GM12878 (cell line): ENCODE results near the gene HDDC3. TPM values are rescaled to one million over a fixed set of nuclear protein-coding genes. Genes with fewer than 3 reads are reported as not detected.

Experiments used
- ATAC-seq: fragments of 200-7000 bp; cut with Tn5 transposase; 3 replicates; pipeline ENCODE4 v1.9.1; 2020; ENCODE audit warnings: mild to moderate bottlenecking, moderate library complexity
- BruUV-seq: library from RNA; stranded (reverse); fragments of 400-500 nt; replicated peaks from 2 replicates; lab custom pipeline; 2021; lab: Mats Ljungman, UMichigan
- CTCF ChIA-PET: fragments of 300-600 bp; sonication (Branson Sonifier 250); formaldehyde crosslinking; extraction: SDS; loops from one replicate; lab custom pipeline; 2021; ENCODE audit warnings: inconsistent platforms; lab: Yijun Ruan, JAX
- POLR2A ChIA-PET: fragments of 350-600 bp; formaldehyde crosslinking; extraction: SDS; loops from one replicate; lab custom pipeline; 2021; ENCODE audit warnings: inconsistent platforms; lab: Charles Lee
- RAD21 ChIA-PET: fragments of 300-600 bp; sonication (Branson Sonifier 250); formaldehyde crosslinking; loops from one replicate; lab custom pipeline; 2023; ENCODE audit warnings: antibody characterized with exemption; ENCODE audit not compliant: unreplicated experiment; lab: Charles Lee
- SMC1A ChIA-PET: fragments of 300-600 bp; sonication (Branson Sonifier 250); formaldehyde crosslinking; loops from one replicate; lab custom pipeline; 2023; ENCODE audit not compliant: unreplicated experiment, uncharacterized antibody; lab: Charles Lee
- DNase-seq: peaks from one replicate; pipeline ENCODE4 v3.0.0-alpha.2; 2011; ENCODE audit warnings: low read depth, low spot score
- FAIRE-seq: peaks from 3 replicates; lab custom pipeline; 2011; peaks lifted over from hg19 to GRCh38; lab: Jason Lieb, UNC
- H2AFZ ChIP-seq: 2 replicates; pipeline ENCODE4 v1.6.0; 2011; ENCODE audit warnings: low read depth, low read length, control low read depth; ENCODE audit not compliant: control insufficient read depth
- H3K27ac ChIP-seq: 2 replicates; pipeline ENCODE4 v1.5.1; 2011; ENCODE audit warnings: control low read depth; ENCODE audit not compliant: control insufficient read depth, insufficient read depth
- H3K27me3 ChIP-seq, 2 experiments: replicated peaks in 1 of 2; 2 replicates each; pipeline versions ENCODE4 v1.6.0 to v1.6.1; 2011; ENCODE audit warnings: low read length in 1 of 2; ENCODE audit not compliant: control insufficient read depth in 2 of 2, insufficient read depth in 2 of 2
- H3K36me3 ChIP-seq, 2 experiments: 2 replicates each; pipeline ENCODE4 v1.5.1; 2011; ENCODE audit warnings: low read length in 1 of 2; ENCODE audit not compliant: control insufficient read depth in 2 of 2, insufficient read depth in 2 of 2
- H3K4me1 ChIP-seq: 2 replicates; pipeline ENCODE4 v1.6.1; 2011; ENCODE audit warnings: mild to moderate bottlenecking, low read length, moderate library complexity, mixed read lengths; ENCODE audit not compliant: control insufficient read depth, insufficient read depth
- H3K4me2 ChIP-seq: 2 replicates; pipeline ENCODE4 v1.6.0; 2011; ENCODE audit warnings: control low read depth; ENCODE audit not compliant: control insufficient read depth, insufficient read depth
- H3K4me3 ChIP-seq: fragments of 200-600 bp; sonication (generic); 2 replicates; pipeline ENCODE4 v1.5.1; 2016
- H3K79me2 ChIP-seq: 2 replicates; pipeline ENCODE4 v1.6.0; 2011; ENCODE audit warnings: low read length; ENCODE audit not compliant: control insufficient read depth, insufficient read depth
- H3K9ac ChIP-seq: 2 replicates; pipeline ENCODE4 v1.8.0; 2011; ENCODE audit warnings: low read length, control low read depth, mixed read lengths; ENCODE audit not compliant: control insufficient read depth, insufficient read depth
- H3K9me3 ChIP-seq: replicated peaks from 3 replicates; pipeline ENCODE4 v1.5.1; 2011; ENCODE audit warnings: mild to moderate bottlenecking, low read length; ENCODE audit not compliant: control insufficient read depth, insufficient read depth
- H4K20me1 ChIP-seq: 2 replicates; pipeline ENCODE4 v1.6.0; 2011; ENCODE audit not compliant: control insufficient read depth, insufficient read depth
- CHD1 ChIP-seq: IDR thresholded peaks from 2 replicates; pipeline ENCODE4 v1.6.1; 2012; ENCODE audit warnings: low read depth, low read length, improper control_type of control experiment
- ETV6 ChIP-seq, 2 experiments: fragments of 450-650 bp in 1 of 2; IDR thresholded peaks in 1 of 2; conservative IDR thresholded peaks in 1 of 2; 2 replicates each; pipeline ENCODE4 v1.6.1; 2014; ENCODE audit warnings: antibody characterized with exemption in 1 of 2, borderline replicate concordance in 1 of 2, low read depth in 1 of 2, mild to moderate bottlenecking in 1 of 2, moderate library complexity in 1 of 2
- FOS ChIP-seq: IDR thresholded peaks from 3 replicates; pipeline ENCODE4 v1.6.1; 2011; ENCODE audit warnings: borderline replicate concordance; ENCODE audit not compliant: insufficient read length; ENCODE audit errors: extremely low read depth
- NRF1 ChIP-seq: conservative IDR thresholded peaks from 2 replicates; pipeline ENCODE4 v1.6.1; 2011; ENCODE audit warnings: mild to moderate bottlenecking, low read depth, low read length, improper control_type of control experiment
- POLR2AphosphoS2 ChIP-seq: IDR thresholded peaks from 2 replicates; pipeline ENCODE4 v1.6.1; 2011; ENCODE audit warnings: low read depth, mild to moderate bottlenecking, low read length, improper control_type of control experiment, moderate library complexity
- RBBP5 ChIP-seq: fragments of 200-600 bp; sonication (generic); conservative IDR thresholded peaks from 2 replicates; pipeline ENCODE4 v1.6.1; 2016
- REST ChIP-seq: IDR thresholded peaks from 2 replicates; pipeline ENCODE4 v1.6.1; 2012; ENCODE audit warnings: mild to moderate bottlenecking, low read depth, low read length
- RFX5 ChIP-seq: IDR thresholded peaks from 2 replicates; pipeline ENCODE4 v1.6.1; 2011; ENCODE audit warnings: low read depth, low read length, improper control_type of control experiment
- SIX5 ChIP-seq: IDR thresholded peaks from 2 replicates; pipeline ENCODE4 v1.6.1; 2011; ENCODE audit warnings: mild to moderate bottlenecking, low read depth, low read length, moderate library complexity; ENCODE audit not compliant: severe bottlenecking
- SUZ12 ChIP-seq: fragments of 200-600 bp; sonication (generic); IDR thresholded peaks from one replicate; pipeline ENCODE4 v1.6.1; 2018; ENCODE audit warnings: antibody characterized with exemption, mild to moderate bottlenecking; ENCODE audit not compliant: unreplicated experiment
- ZBTB40 ChIP-seq: fragments of 450-650 bp; IDR thresholded peaks from 2 replicates; pipeline ENCODE4 v1.6.1; 2016; ENCODE audit warnings: mild to moderate bottlenecking, moderate library complexity, borderline replicate concordance
- WGBS: methylation state at CpG from one replicate; pipeline ENCODE4 v1.1.6; 2016; ENCODE audit warnings: low lambda C conversion rate; ENCODE audit not compliant: insufficient replicate concordance, insufficient coverage; ENCODE audit errors: missing lambda C conversion rate; 5-methylcytosine and 5-hydroxymethylcytosine counted together
- in situ Hi-C: fragments of 300-500 bp; cut with MboI; formaldehyde crosslinking; loops from 9 replicates; pipeline ENCODE4 v1.14.3; 2018; ENCODE audit warnings: mixed read lengths
- intact Hi-C: fragments of 100-400 bp; cut with micrococcal nuclease; formaldehyde crosslinking; loops from one replicate; pipeline ENCODE4 v1.14.2; 2022; ENCODE audit not compliant: unreplicated experiment
- polyA plus RNA-seq, 11 experiments: library from polyadenylated mRNA; depleted of rRNA in 4 of 11; unstranded in 6 of 11; stranded (reverse) in 5 of 11; fragments of >200 nt; fragmentation: Nextera tagmentation in 4 of 11; fragmentation: Illumina TruSeq in 1 of 11; extraction: Ambion mirVana in 4 of 11; extraction: Trizol in 1 of 11; gene quantifications; 1 replicate in 1 of 11; 2 replicates in 10 of 11; pipeline versions ENCODE4 v1.2.1 to v1.2.3, GENCODE V29; 2011 to 2016; ENCODE audit warnings: inconsistent platforms in 2 of 11, missing spikeins in 2 of 11, low read depth in 1 of 11
- total RNA-seq, 4 experiments: library from RNA; depleted of rRNA in 3 of 4; stranded (reverse); fragments of >200 nt in 3 of 4; fragmentation: Illumina TruSeq in 1 of 4; extraction: Trizol in 1 of 4; gene quantifications; 2 replicates each; pipeline versions ENCODE4 v1.2.1 to v1.2.3, GENCODE V29; 2013 to 2021
- TF ChIP-seq, protein P1 (sequence below): fragments of 450-650 bp; formaldehyde crosslinking; IDR thresholded peaks from 2 replicates; pipeline ENCODE4 v1.4.0; 2020; ENCODE audit warnings: mild to moderate bottlenecking, moderate library complexity

The HDDC3 gene
- total and polyA plus RNA-seq, 10 of the 15 experiments (the other 5 are each of a cell fraction or from before 2014, with no cell fraction given), result 5.6 to 39.5 (median 23.0) TPM

DNA sequence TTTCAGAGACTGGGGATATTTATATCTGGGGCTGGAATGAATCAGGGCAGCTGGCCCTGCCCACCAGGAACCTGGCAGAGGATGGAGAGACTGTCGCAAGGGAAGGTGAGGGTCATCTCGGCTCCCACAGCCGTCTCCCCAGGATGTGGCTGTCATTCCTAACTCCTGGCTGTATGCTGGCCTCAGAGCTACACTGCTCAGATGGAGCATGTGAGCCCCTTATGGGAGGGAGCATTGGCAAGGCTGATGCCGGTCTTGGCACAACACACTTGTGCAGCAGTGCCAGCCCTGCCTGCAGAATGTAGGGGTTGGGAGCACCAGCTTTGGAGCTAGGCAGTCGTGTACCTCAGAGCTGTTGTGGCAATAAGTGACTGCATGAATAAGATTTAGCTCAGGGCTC, 27.5 kb upstream of the HDDC3 start:
- 76% methylated on average over 5 of the region's 5 CpGs for WGBS
- in situ Hi-C loops (loop anchor here (25.0 kb wide), 1 partner anchor 1373 kb away; the partner anchor contains the start of gene TICRR), intact Hi-C loops (loop anchor here (5.0 kb wide), 3 partner anchors 32 to 87 kb away; partner anchors contain the start of genes PRC1 and VPS33B)
- no peaks in the 10 kb centered on the region for H4K20me1 ChIP-seq
- no peak overlapping the region for H3K4me2 ChIP-seq
- ChIA-PET RAD21 (no interaction called here), CTCF (interaction anchor here (1.0 to 2.2 kb wide), 3 partner anchors 11 to 73 kb away, joined by 3 to 7 read pairs (median 6); no protein-coding TSS in a partner anchor), SMC1A (interaction anchor here (1.4 kb wide), 1 partner anchor 90 kb away, joined by 4 read pairs; no protein-coding TSS in a partner anchor), POLR2A (no interaction called here)
- no peak for DNase-seq
- no peaks in the 10 kb centered on the region for H3K27me3 ChIP-seq
- no peak for FAIRE-seq
- no TSS peak for BruUV-seq
- no peak overlapping the region for H3K27ac ChIP-seq
- no peak for ATAC-seq
- H3K79me2 ChIP-seq, result peaks cover 24% of the 10 kb centered on the region
- H3K9me3 ChIP-seq, result no peaks in the 10 kb centered on the region
- H3K9ac ChIP-seq, result no peak overlapping the region
- H3K4me1 ChIP-seq, result peaks cover 3% of the 10 kb centered on the region; the same call in 1 of the 2 replicates
- no peak overlapping the region for H2AFZ ChIP-seq
- H3K4me3 ChIP-seq, result no peak overlapping the region
- peaks cover 21 to 22% of the 10 kb centered on the region in 2 experiments for H3K36me3 ChIP-seq
- TF ChIP-seq, protein P1, sequence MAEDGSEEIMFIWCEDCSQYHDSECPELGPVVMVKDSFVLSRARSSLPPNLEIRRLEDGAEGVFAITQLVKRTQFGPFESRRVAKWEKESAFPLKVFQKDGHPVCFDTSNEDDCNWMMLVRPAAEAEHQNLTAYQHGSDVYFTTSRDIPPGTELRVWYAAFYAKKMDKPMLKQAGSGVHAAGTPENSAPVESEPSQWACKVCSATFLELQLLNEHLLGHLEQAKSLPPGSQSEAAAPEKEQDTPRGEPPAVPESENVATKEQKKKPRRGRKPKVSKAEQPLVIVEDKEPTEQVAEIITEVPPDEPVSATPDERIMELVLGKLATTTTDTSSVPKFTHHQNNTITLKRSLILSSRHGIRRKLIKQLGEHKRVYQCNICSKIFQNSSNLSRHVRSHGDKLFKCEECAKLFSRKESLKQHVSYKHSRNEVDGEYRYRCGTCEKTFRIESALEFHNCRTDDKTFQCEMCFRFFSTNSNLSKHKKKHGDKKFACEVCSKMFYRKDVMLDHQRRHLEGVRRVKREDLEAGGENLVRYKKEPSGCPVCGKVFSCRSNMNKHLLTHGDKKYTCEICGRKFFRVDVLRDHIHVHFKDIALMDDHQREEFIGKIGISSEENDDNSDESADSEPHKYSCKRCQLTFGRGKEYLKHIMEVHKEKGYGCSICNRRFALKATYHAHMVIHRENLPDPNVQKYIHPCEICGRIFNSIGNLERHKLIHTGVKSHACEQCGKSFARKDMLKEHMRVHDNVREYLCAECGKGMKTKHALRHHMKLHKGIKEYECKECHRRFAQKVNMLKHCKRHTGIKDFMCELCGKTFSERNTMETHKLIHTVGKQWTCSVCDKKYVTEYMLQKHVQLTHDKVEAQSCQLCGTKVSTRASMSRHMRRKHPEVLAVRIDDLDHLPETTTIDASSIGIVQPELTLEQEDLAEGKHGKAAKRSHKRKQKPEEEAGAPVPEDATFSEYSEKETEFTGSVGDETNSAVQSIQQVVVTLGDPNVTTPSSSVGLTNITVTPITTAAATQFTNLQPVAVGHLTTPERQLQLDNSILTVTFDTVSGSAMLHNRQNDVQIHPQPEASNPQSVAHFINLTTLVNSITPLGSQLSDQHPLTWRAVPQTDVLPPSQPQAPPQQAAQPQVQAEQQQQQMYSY (CRISPR knock-in tag), result no peak
- no peak for TF ChIP-seq REST
- TF ChIP-seq POLR2AphosphoS2, result no peak
- no peak for TF ChIP-seq FOS
- no peak for TF ChIP-seq SIX5
- no peak for TF ChIP-seq NRF1
- no peak for TF ChIP-seq SUZ12
- no peak for TF ChIP-seq ETV6 (conservative IDR thresholded peaks at IDR 0.05 in 1 of 2, IDR thresholded peaks at IDR 0.05 in 1 of 2; ENCODE audit: borderline replicate concordance in 1 of 2, low read depth in 1 of 2)
- no peak for TF ChIP-seq CHD1
- TF ChIP-seq ZBTB40, result no peak
- TF ChIP-seq RFX5, result no peak
- TF ChIP-seq RBBP5, result no peak
